Kidney (tissue), 14 donors: Measurements from ENCODE around the gene CEACAM16. TPM values are rescaled to one million over a fixed set of nuclear protein-coding genes. Genes with fewer than 3 reads are reported as not detected.

Experiments used
- DNase-seq, 5 donors: peaks; one replicate each; pipeline ENCODE4 v3.0.0-alpha.2; 2013 to 2020
- FAIRE-seq: peaks from 2 replicates; lab custom pipeline; 2012; peaks lifted over from hg19 to GRCh38; lab: Jason Lieb, UNC
- H3K27ac ChIP-seq, 2 donors: one replicate each; pipeline ENCODE4 v1.7.0; 2013; ENCODE audit warnings: low read depth in 2 of 2, low read length in 2 of 2, inconsistent platforms in 1 of 2
- H3K27me3 ChIP-seq: one replicate; pipeline ENCODE4 v1.7.1; 2013; ENCODE audit warnings: low read length, inconsistent platforms; ENCODE audit not compliant: control insufficient read depth, insufficient read depth
- H3K36me3 ChIP-seq, 3 donors: one replicate each; pipeline versions ENCODE4 v1.7.0 to v1.7.1; 2013; ENCODE audit warnings: low read length in 3 of 3, control low read depth in 1 of 3, inconsistent platforms in 1 of 3; ENCODE audit not compliant: insufficient read depth in 3 of 3, control insufficient read depth in 2 of 3
- H3K4me1 ChIP-seq, 3 donors: one replicate each; pipeline versions ENCODE4 v1.7.0 to v1.7.1; 2013; ENCODE audit warnings: low read length in 3 of 3, inconsistent platforms in 1 of 3, low read depth in 1 of 3; ENCODE audit not compliant: control insufficient read depth in 2 of 3, insufficient read depth in 2 of 3
- H3K4me3 ChIP-seq, 3 donors: one replicate each; pipeline versions ENCODE4 v1.7.0 to v1.8.1; 2013; ENCODE audit warnings: low read length in 3 of 3, control low read depth in 1 of 3, inconsistent platforms in 1 of 3
- H3K9ac ChIP-seq, 3 donors: one replicate each; pipeline versions ENCODE4 v1.7.0 to v1.7.1; 2013; ENCODE audit warnings: low read length in 3 of 3, control low read depth in 1 of 3, inconsistent platforms in 1 of 3
- H3K9me3 ChIP-seq, 3 donors: one replicate each; pipeline versions ENCODE4 v1.7.0 to v1.7.1; 2013; ENCODE audit warnings: low read length in 3 of 3, control low read depth in 1 of 3, inconsistent platforms in 1 of 3; ENCODE audit not compliant: control insufficient read depth in 2 of 3, insufficient read depth in 1 of 3
- CTCF ChIP-seq: IDR thresholded peaks from 3 replicates; pipeline ENCODE4 v1.5.1; 2012; ENCODE audit warnings: mild to moderate bottlenecking, moderate library complexity, borderline replicate concordance; ENCODE audit not compliant: insufficient read depth; ENCODE audit errors: extremely low read depth
- intact Hi-C: fragments of 100-400 bp; cut with DNase I; formaldehyde crosslinking; loops from one replicate; pipeline ENCODE4 v1.11.1; 2022
- polyA plus RNA-seq: library from polyadenylated mRNA; stranded (reverse); fragments of 350-450 nt; fragmentation: Illumina TruSeq; extraction: RNeasy Lipid Tissue Mini Kit (QIAGEN cat#74804); gene quantifications from one replicate; pipeline ENCODE4 v1.2.3, GENCODE V29; 2014; ENCODE audit warnings: low read depth, low replicate concordance; ENCODE audit not compliant: insufficient read depth
- total RNA-seq: library from RNA; stranded (reverse); fragmentation: NEBNext Ultra II Directional; extraction: Animal tissue kit (Norgen Biotek cat#: 25700); gene quantifications from one replicate; pipeline ENCODE4 v1.2.1, GENCODE V29; 2021
- donor health status: control.
- donor health status: control.
- donor health status: control.
- donor health status: control.
- donor health status: control.
- donor health status: DM: yes; HTN: yes; CAD: no.
- donor health status: Normal renal cell carcinoma (clear cell type).

The CEACAM16 gene
- total and polyA plus RNA-seq, 2 donors from 2014 or later: not detected

DNA sequence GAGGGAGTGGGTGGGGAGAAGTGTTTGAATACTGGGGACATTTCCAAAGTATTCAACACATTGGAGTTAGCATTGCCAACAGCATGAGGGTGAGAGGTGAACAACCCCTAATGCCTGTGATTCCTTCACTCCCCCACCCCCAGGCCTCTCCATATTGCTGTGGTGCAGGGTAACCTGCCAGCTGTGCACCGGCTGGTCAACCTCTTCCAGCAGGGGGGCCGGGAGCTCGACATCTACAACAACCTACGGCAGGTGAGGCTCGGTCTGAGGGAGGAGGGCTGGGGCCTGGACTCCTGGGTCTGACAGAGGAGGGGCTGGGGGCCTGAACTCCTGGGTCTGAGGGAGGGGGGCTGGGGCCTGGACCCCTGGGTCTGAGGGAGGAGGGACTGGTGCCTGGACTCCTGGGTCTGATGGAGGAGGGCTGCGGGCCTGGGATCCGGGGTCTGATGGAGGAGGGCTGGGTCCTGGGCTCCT, 57.2 kb downstream of the CEACAM16 start:
- H3K36me3 ChIP-seq: peaks cover 0 to 23% (median 15%) of the 10 kb centered on the region in 3 donors
- H3K27ac ChIP-seq: peak overlapping the region; percentile 51 to 93
- DNase-seq: peak in 1 of 5 donors; percentile 80
- no peaks in the 10 kb centered on the region for H3K27me3 ChIP-seq
- no peak for FAIRE-seq
- H3K9me3 ChIP-seq: no peaks in the 10 kb centered on the region
- no peak overlapping the region for H3K4me3 ChIP-seq
- H3K4me1 ChIP-seq: peaks cover 0 to 43% (median 21%) of the 10 kb centered on the region in 3 donors
- no peak for TF ChIP-seq CTCF
- H3K9ac ChIP-seq: no peak overlapping the region
- intact Hi-C loops: no loop called here

- FAIRE-seq: no peak
These were observed 58.2 kb downstream of the CEACAM16 start for GRCh38 chr19:44757057-44757734.

GRCh38 chr19:44757735-44758505, 59.0 kb downstream of the CEACAM16 start:
- Histone ChIP-seq H3K36me3 (peaks cover 0 to 15% (median 8%) of the 10 kb centered on the region in 3 donors), H3K4me1 (peaks cover 0 to 34% (median 13%) of the 10 kb centered on the region in 3 donors), H3K27ac (peak overlapping the region; percentile 80 to 84), H3K27me3 (no peaks in the 10 kb centered on the region), H3K9ac (peak overlapping the region in 2 of 3 donors; percentile 16 to 55), H3K9me3 (no peaks in the 10 kb centered on the region), H3K4me3 (peak overlapping the region; percentile 11 to 42 (median 39))
- DNase-seq (peak; percentile 73 to 93 (median 86)), FAIRE-seq (no peak)
- TF ChIP-seq CTCF: no peak
- intact Hi-C loops: no loop called here

More at GRCh38 chr19:44757057-44757734, 58.2 kb downstream of the CEACAM16 start:
- H3K36me3 ChIP-seq: peaks cover 0 to 21% (median 15%) of the 10 kb centered on the region in 3 donors
- peaks cover 0 to 40% (median 20%) of the 10 kb centered on the region in 3 donors for H3K4me1 ChIP-seq
- H3K27ac ChIP-seq: peak overlapping the region; percentile 80 to 84
- intact Hi-C loops: no loop called here
- no peaks in the 10 kb centered on the region for H3K9me3 ChIP-seq
- no peaks in the 10 kb centered on the region for H3K27me3 ChIP-seq
- DNase-seq: peak; percentile 63 to 93 (median 68)
- H3K4me3 ChIP-seq: peak overlapping the region in 2 of 3 donors; percentile 12 to 39
- peak overlapping the region in 1 of 3 donors; percentile 26 for H3K9ac ChIP-seq
- no peak for TF ChIP-seq CTCF
